Spleen (tissue), 11 donors: ENCODE measurements around the gene CD9. TPM values are rescaled to one million over a fixed set of nuclear protein-coding genes. Genes with fewer than 3 reads are reported as not detected.
A peak's percentile ranks its signal among the peaks of the same experiment; 100 is the strongest.

Source experiments
- DNase-seq: peaks from one replicate; pipeline ENCODE4 v3.0.0-alpha.2; 2020
- H3K27ac ChIP-seq, 8 donors: fragments of 200-600 bp; sonication (generic) in 7 of 8; 1 replicate in 4 of 8; 2 replicates in 4 of 8; pipeline versions ENCODE4 v1.5.0 to v1.8.0; 2016 to 2021; ENCODE audit warnings: inconsistent platforms in 4 of 8, mild to moderate bottlenecking in 4 of 8, moderate library complexity in 1 of 8
- H3K27me3 ChIP-seq, 7 donors: fragments of 200-600 bp; sonication (generic) in 6 of 7; replicated peaks in 1 of 7; 1 replicate in 4 of 7; 2 replicates in 3 of 7; pipeline versions ENCODE4 v1.5.0 to v1.8.0; 2016 to 2021; ENCODE audit warnings: inconsistent platforms in 3 of 7, mild to moderate bottlenecking in 1 of 7
- H3K36me3 ChIP-seq, 6 donors: fragments of 200-600 bp; sonication (generic) in 5 of 6; 1 replicate in 4 of 6; 2 replicates in 2 of 6; pipeline versions ENCODE4 v1.5.0 to v1.8.0; 2016 to 2021; ENCODE audit warnings: inconsistent platforms in 2 of 6
- H3K4me1 ChIP-seq, 6 donors: fragments of 200-600 bp; sonication (generic) in 5 of 6; 1 replicate in 3 of 6; 2 replicates in 3 of 6; pipeline versions ENCODE4 v1.5.0 to v1.8.0; 2016 to 2021; ENCODE audit warnings: inconsistent platforms in 3 of 6
- H3K4me3 ChIP-seq, 8 donors: fragments of 200-600 bp; sonication (generic) in 7 of 8; 1 replicate in 4 of 8; 2 replicates in 4 of 8; pipeline versions ENCODE4 v1.5.0 to v1.8.0; 2016 to 2021; ENCODE audit warnings: inconsistent platforms in 4 of 8, mild to moderate bottlenecking in 4 of 8, moderate library complexity in 2 of 8
- H3K9me3 ChIP-seq, 8 donors: fragments of 200-600 bp; sonication (generic) in 7 of 8; 1 replicate in 4 of 8; 2 replicates in 4 of 8; pipeline versions ENCODE4 v1.5.0 to v1.8.0; 2016 to 2021; ENCODE audit warnings: inconsistent platforms in 4 of 8
- POLR2A ChIP-seq, 3 donors: fragments of 450-650 bp; IDR thresholded peaks; one replicate each; pipeline ENCODE4 v1.5.1; 2017; ENCODE audit warnings: antibody characterized with exemption in 3 of 3, mild to moderate bottlenecking in 1 of 3
- POLR2AphosphoS5 ChIP-seq, 3 donors: sonication (generic); formaldehyde crosslinking; IDR thresholded peaks; one replicate each; pipeline ENCODE4 v1.5.1; 2017; ENCODE audit warnings: antibody characterized with exemption in 3 of 3
- WGBS, 5 donors: extraction: QIAGEN DNeasy Blood & Tissue Kit in 3 of 5; methylation state at CpG; one replicate each; pipeline versions ENCODE4 v1.1.5 to v1.1.7; 2013 to 2018; 5-methylcytosine and 5-hydroxymethylcytosine counted together
- intact Hi-C: fragments of 100-400 bp; cut with DNase I; formaldehyde crosslinking; loops from one replicate; pipeline ENCODE4 v1.15.0; 2023; ENCODE audit warnings: low total_unique reads
- polyA plus RNA-seq, 3 donors: library from polyadenylated mRNA; stranded (reverse); fragments of 200-250 nt; gene quantifications; one replicate each; pipeline ENCODE4 v1.2.1, GENCODE V29; 2013
- total RNA-seq, 7 donors: library from RNA; depleted of rRNA in 3 of 7; stranded (reverse); fragments of >200 nt in 3 of 7; fragmentation: NEBNext Ultra II Directional in 4 of 7; extraction: Animal tissue kit (Norgen Biotek cat#: 25700) in 4 of 7; gene quantifications; one replicate each; pipeline versions ENCODE4 v1.1.0 to v1.2.1, GENCODE V29; 2016 to 2021
- TF ChIP-seq, protein P1 (sequence below), 11 experiments: fragments of 200-600 bp in 7 of 11; fragments of 450-650 bp in 4 of 11; sonication (generic) in 4 of 11; IDR thresholded peaks in 8 of 11; conservative IDR thresholded peaks in 3 of 11; 1 replicate in 7 of 11; 2 replicates in 4 of 11; pipeline versions ENCODE4 v1.4.0 to v1.8.0; 2016 to 2021; ENCODE audit warnings: antibody characterized with exemption in 11 of 11, inconsistent platforms in 4 of 11, mild to moderate bottlenecking in 1 of 11
- donor health status: healthy with polysubstance abuse.
- donor health status: DM: no; HTN: no; CAD: no; lungs with moderate emphysema.
- donor health status: DM: no; HTN: no; CAD: no.
- donor health status: Bipolar disorder and iron deficiency.
- donor health status: healthy.
- donor health status: DM: no; HTN: no; CAD: no.
- donor health status: DM: yes; HTN: yes; CAD: no.

Gene CD9
- total and polyA plus RNA-seq, 10 donors, result 16.2 to 113 (median 68.9) TPM

DNA sequence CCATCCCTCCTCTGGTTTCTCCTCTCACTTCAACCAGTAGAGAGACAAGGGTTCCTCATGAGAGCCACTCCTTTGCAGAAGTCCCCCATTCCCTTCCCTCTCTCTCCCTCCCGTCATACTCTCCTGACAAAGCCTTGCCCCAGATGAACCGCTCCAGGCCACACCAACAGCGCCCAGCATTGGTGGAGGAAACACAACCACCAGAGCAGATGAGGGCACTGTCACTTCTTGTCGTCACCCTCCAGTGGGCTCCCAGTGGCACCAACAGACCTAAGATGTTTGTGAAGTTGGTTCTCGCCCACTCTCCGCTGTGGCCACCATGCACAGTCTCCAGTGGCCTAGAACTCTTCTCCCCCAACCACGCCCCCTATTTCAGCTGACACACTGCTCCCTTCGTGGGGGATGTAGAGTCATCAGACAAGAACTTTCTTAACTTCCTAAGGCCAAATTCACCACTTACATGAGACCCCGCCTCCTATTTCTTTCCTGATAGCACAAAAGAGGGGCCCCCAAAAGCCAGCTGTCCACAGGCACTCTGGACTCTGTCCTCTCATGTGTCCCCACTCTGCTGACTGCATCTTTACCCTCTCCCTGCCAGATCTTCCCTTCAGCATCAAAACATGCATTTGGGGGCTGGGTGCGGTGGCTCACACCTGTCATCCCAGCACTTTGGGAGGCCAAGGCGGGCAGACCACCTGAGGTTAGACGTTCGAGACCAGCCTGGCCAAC is 81.0 kb downstream of the CD9 start:
- WGBS, 5 donors, result 83 to 93% (median 86%) methylated on average over 13 of the region's 13 CpGs
- no peaks in the 10 kb centered on the region for H3K9me3 ChIP-seq
- TF ChIP-seq POLR2AphosphoS5 (IDR thresholded peaks at IDR 0.05) (no peak), POLR2A (IDR thresholded peaks at IDR 0.05) (no peak)
- TF ChIP-seq, protein P1, sequence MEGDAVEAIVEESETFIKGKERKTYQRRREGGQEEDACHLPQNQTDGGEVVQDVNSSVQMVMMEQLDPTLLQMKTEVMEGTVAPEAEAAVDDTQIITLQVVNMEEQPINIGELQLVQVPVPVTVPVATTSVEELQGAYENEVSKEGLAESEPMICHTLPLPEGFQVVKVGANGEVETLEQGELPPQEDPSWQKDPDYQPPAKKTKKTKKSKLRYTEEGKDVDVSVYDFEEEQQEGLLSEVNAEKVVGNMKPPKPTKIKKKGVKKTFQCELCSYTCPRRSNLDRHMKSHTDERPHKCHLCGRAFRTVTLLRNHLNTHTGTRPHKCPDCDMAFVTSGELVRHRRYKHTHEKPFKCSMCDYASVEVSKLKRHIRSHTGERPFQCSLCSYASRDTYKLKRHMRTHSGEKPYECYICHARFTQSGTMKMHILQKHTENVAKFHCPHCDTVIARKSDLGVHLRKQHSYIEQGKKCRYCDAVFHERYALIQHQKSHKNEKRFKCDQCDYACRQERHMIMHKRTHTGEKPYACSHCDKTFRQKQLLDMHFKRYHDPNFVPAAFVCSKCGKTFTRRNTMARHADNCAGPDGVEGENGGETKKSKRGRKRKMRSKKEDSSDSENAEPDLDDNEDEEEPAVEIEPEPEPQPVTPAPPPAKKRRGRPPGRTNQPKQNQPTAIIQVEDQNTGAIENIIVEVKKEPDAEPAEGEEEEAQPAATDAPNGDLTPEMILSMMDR (IDR thresholded peaks at IDR 0.05 in 8 of 11, conservative IDR thresholded peaks at IDR 0.05 in 3 of 11), result no peak
- H3K4me1 ChIP-seq, result peaks cover 10 to 49% (median 26%) of the 10 kb centered on the region in 6 donors
- no peaks in the 10 kb centered on the region for H3K36me3 ChIP-seq
- H3K4me3 ChIP-seq, result no peak overlapping the region
- intact Hi-C loops, result loop anchor here (2.0 kb wide), 1 partner anchor 86 kb away; no protein-coding TSS in a partner anchor
- peak; percentile 56 for DNase-seq
- peaks cover 0 to 40% (median 0%) of the 10 kb centered on the region in 7 donors for H3K27me3 ChIP-seq
- H3K27ac ChIP-seq, result no peak overlapping the region

DNA sequence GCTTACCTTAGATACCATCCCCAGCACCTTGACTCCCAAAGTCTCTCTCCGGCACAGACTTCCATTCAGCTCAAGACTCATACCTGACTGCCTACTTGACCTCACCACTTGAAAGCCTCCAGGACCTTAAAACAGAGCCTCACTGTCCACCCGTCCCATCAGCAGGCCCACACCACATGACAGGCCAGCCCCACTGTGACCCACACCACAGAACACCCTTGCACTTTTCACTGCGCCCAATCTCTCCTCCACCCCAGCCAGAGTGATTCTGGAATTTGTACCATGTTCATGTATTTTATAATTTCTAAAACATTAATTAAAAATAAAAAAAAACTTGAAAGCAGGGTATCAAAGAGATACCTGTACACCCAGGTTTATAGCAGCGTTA is 82.2 kb downstream of the CD9 start:
- Histone ChIP-seq H3K36me3 (no peaks in the 10 kb centered on the region), H3K27me3 (peaks cover 0 to 38% (median 0%) of the 10 kb centered on the region in 7 donors), H3K4me1 (peaks cover 10 to 50% (median 26%) of the 10 kb centered on the region in 6 donors), H3K27ac (no peak overlapping the region), H3K9me3 (no peaks in the 10 kb centered on the region), H3K4me3 (no peak overlapping the region)
- peak; percentile 6 for DNase-seq
- no peak for TF ChIP-seq POLR2AphosphoS5 (IDR thresholded peaks at IDR 0.05)
- no peak for TF ChIP-seq POLR2A (IDR thresholded peaks at IDR 0.05)
- TF ChIP-seq, protein P1 (IDR thresholded peaks at IDR 0.05 in 8 of 11, conservative IDR thresholded peaks at IDR 0.05 in 3 of 11), result no peak
- intact Hi-C loops, result no loop called here
- 91 to 96% (median 94%) methylated on average over 4 of the region's 4 CpGs for WGBS, 5 donors

DNA sequence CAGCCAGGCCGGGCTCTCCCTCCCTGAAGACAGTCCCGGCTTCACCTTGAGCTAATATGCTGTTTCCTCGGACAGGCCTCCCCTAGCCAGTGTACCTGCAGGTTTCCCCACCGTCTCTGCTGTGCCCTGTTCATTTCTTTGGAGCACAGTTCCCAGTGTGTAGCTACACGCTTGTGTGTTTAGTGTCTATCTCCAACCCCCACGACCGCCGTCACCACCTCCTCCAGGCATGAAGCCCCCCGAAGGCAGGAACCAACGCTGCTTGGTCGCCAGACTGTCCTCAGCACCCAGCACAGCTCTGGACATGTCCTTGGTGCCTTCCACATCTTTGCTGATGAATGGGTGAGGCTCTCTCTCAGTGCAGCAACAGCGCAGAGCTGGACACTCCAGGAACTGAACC is 84.1 kb downstream of the CD9 start:
- no peak overlapping the region for H3K4me3 ChIP-seq
- intact Hi-C loops, result loop anchor here (2.0 kb wide), 1 partner anchor 295 kb away; no protein-coding TSS in a partner anchor
- WGBS, 5 donors, result 82 to 95% (median 86%) methylated on average over 12 of the region's 12 CpGs
- no peaks in the 10 kb centered on the region for H3K36me3 ChIP-seq
- H3K27ac ChIP-seq, result no peak overlapping the region
- H3K27me3 ChIP-seq, result peaks cover 0 to 20% (median 0%) of the 10 kb centered on the region in 7 donors
- H3K4me1 ChIP-seq, result peaks cover 0 to 33% (median 13%) of the 10 kb centered on the region in 6 donors
- no peaks in the 10 kb centered on the region for H3K9me3 ChIP-seq
- TF ChIP-seq POLR2A (IDR thresholded peaks at IDR 0.05), result no peak
- TF ChIP-seq, protein P1 (IDR thresholded peaks at IDR 0.05 in 8 of 11, conservative IDR thresholded peaks at IDR 0.05 in 3 of 11), result no peak
- no peak for TF ChIP-seq POLR2AphosphoS5 (IDR thresholded peaks at IDR 0.05)
- no peak for DNase-seq

DNA sequence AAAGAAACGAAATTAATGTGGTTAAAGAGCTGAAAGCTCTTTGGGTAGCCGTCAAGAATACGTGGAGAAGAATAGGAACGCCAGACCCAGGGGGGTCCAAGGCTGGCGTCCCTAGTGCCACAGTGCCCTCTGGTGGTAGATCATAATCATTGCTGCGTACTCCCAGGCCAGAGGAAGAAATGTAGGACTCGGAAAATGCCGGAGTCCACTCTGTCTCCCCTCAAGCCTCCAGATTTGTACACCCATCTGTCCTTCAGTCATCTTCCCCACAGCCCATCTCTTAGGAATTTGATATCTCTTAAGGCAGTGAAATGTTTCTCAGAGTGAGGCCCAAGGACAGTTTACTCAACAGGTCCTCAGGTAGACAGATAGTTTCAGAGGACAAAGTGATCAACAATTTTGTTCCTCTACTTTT is 84.9 kb downstream of the CD9 start:
- Histone ChIP-seq H3K4me3 (no peak overlapping the region), H3K4me1 (peaks cover 0 to 25% (median 7%) of the 10 kb centered on the region in 6 donors), H3K9me3 (no peaks in the 10 kb centered on the region), H3K27ac (no peak overlapping the region), H3K27me3 (peaks cover 0 to 12% (median 0%) of the 10 kb centered on the region in 7 donors), H3K36me3 (no peaks in the 10 kb centered on the region)
- TF ChIP-seq POLR2A (IDR thresholded peaks at IDR 0.05), result no peak
- TF ChIP-seq, protein P1 (IDR thresholded peaks at IDR 0.05 in 8 of 11, conservative IDR thresholded peaks at IDR 0.05 in 3 of 11), result peak; percentile 81 to 95 (median 91)
- peak in 1 of 3 donors; percentile 21 for TF ChIP-seq POLR2AphosphoS5 (IDR thresholded peaks at IDR 0.05)
- 2 to 10% (median 7%) methylated on average over 8 of the region's 8 CpGs for WGBS, 5 donors
- DNase-seq, result peak; percentile 84
- intact Hi-C loops, result loop anchor here (2.0 to 5.0 kb wide), 2 partner anchors 223 to 296 kb away; no protein-coding TSS in a partner anchor
